Measurements from ENCODE around the gene PPID.
"Not testable (repeated sequence)": the region's sequence is repeated elsewhere in the genome, so short reads cannot be mapped to it uniquely, and the experiment has no call there.

PPID gene

GRCh38 chr4:158722917-158723793 lies at the start of gene PPID:
Gene PPID, minus strand, starts transcription at chr4:158723396. Its CDS starts 108 bp downstream, at chr4:158723288.
- peak; percentile 47 for DNase-seq (ENCODE audit: low read depth)

GRCh38 chr4:158771776-158772175 lies 48.6 kb upstream of the PPID start:
- no peak for DNase-seq (ENCODE audit: low read depth)

GRCh38 chr4:158770671-158771070 lies 47.5 kb upstream of the PPID start:
- DNase-seq (ENCODE audit: low read depth), result no peak

- no peak for DNase-seq (ENCODE audit: low read depth)
These were observed 46.2 kb upstream of the PPID start for GRCh38 chr4:158769175-158769921.

- DNase-seq (ENCODE audit: low read depth), result peak; percentile 67
These were observed 45.5 kb upstream of the PPID start, which contains the start of gene FNIP2 for GRCh38 chr4:158768555-158769174. Gene FNIP2, plus strand, starts transcription at chr4:158769026. Its CDS starts 187 bp downstream, at chr4:158769213.

GRCh38 chr4:158767451-158767850 lies 44.3 kb upstream of the PPID start:
- no peak for DNase-seq (ENCODE audit: low read depth)

- DNase-seq (ENCODE audit: low read depth), result no peak
These were observed 43.3 kb upstream of the PPID start for GRCh38 chr4:158766434-158767044.

GRCh38 chr4:158763462-158763861 lies 40.3 kb upstream of the PPID start:
- no peak for DNase-seq (ENCODE audit: low read depth)

- no peak for DNase-seq (ENCODE audit: low read depth)
These were observed 39.4 kb upstream of the PPID start for GRCh38 chr4:158762553-158762952.

GRCh38 chr4:158760866-158761265 lies 37.7 kb upstream of the PPID start:
- DNase-seq (ENCODE audit: low read depth), result no peak

GRCh38 chr4:158759539-158759938 lies 36.3 kb upstream of the PPID start:
- not testable (repeated sequence) for DNase-seq (ENCODE audit: low read depth)

GRCh38 chr4:158758703-158759102 lies 35.5 kb upstream of the PPID start:
- DNase-seq (ENCODE audit: low read depth), result no peak

- no peak for DNase-seq (ENCODE audit: low read depth)
These were observed 34.9 kb upstream of the PPID start for GRCh38 chr4:158758142-158758541.

GRCh38 chr4:158756588-158756987 lies 33.4 kb upstream of the PPID start:
- no peak for DNase-seq (ENCODE audit: low read depth)

GRCh38 chr4:158755819-158756218 lies 32.6 kb upstream of the PPID start:
- not testable (repeated sequence) for DNase-seq (ENCODE audit: low read depth)

- no peak for DNase-seq (ENCODE audit: low read depth)
These were observed 31.4 kb upstream of the PPID start for GRCh38 chr4:158754385-158755180.

- DNase-seq (ENCODE audit: low read depth), result peak; percentile 92
These were observed 27.2 kb upstream of the PPID start for GRCh38 chr4:158750379-158750778.

GRCh38 chr4:158746537-158746936 lies 23.3 kb upstream of the PPID start:
- DNase-seq (ENCODE audit: low read depth), result not testable (repeated sequence)

GRCh38 chr4:158741326-158742021 lies 18.3 kb upstream of the PPID start:
- DNase-seq (ENCODE audit: low read depth), result no peak

- no peak for DNase-seq (ENCODE audit: low read depth)
These were observed 16.4 kb upstream of the PPID start for GRCh38 chr4:158739600-158739999.

GRCh38 chr4:158738866-158739265 lies 15.7 kb upstream of the PPID start:
- no peak for DNase-seq (ENCODE audit: low read depth)
